Vagina (tissue), 2 donors: ENCODE results near the gene PTPRM. TPM values are rescaled to one million over a fixed set of nuclear protein-coding genes. Genes with fewer than 3 reads are reported as not detected.

Experiments used
- DNase-seq, 2 donors: peaks; one replicate each; pipeline ENCODE4 v3.0.0-alpha.2; 2017; ENCODE audit errors: extremely low spot score in 2 of 2
- H3K27ac ChIP-seq: fragments of 200-600 bp; sonication (generic); one replicate; pipeline ENCODE4 v1.5.1; 2019
- H3K27me3 ChIP-seq: fragments of 200-600 bp; sonication (generic); one replicate; pipeline ENCODE4 v1.5.1; 2019
- H3K36me3 ChIP-seq, 2 donors: fragments of 200-600 bp; sonication (generic); one replicate each; pipeline ENCODE4 v1.5.1; 2017 to 2019
- H3K4me1 ChIP-seq: fragments of 200-600 bp; sonication (generic); one replicate; pipeline ENCODE4 v1.5.1; 2019
- H3K4me3 ChIP-seq, 2 donors: fragments of 200-600 bp; sonication (generic); 1 replicate in 1 of 2; 2 replicates in 1 of 2; pipeline ENCODE4 v1.5.1; 2016 to 2019
- H3K9me3 ChIP-seq: fragments of 200-600 bp; sonication (generic); one replicate; pipeline ENCODE4 v1.5.1; 2019
- CTCF ChIP-seq, 3 experiments: fragments of 450-650 bp in 2 of 3; fragments of 200-600 bp in 1 of 3; sonication (generic) in 1 of 3; IDR thresholded peaks; one replicate each; pipeline ENCODE4 v1.5.1; 2017 to 2019; ENCODE audit warnings: antibody characterized with exemption in 3 of 3, mild to moderate bottlenecking in 2 of 3, moderate library complexity in 2 of 3
- POLR2A ChIP-seq, 2 donors: fragments of 450-650 bp; IDR thresholded peaks; one replicate each; pipeline ENCODE4 v1.6.1; 2017; ENCODE audit warnings: antibody characterized with exemption in 2 of 2, mild to moderate bottlenecking in 2 of 2, moderate library complexity in 2 of 2
- POLR2AphosphoS5 ChIP-seq, 2 donors: sonication (generic); formaldehyde crosslinking; IDR thresholded peaks; one replicate each; pipeline ENCODE4 v1.9.0; 2017; ENCODE audit warnings: antibody characterized with exemption in 2 of 2, mild to moderate bottlenecking in 2 of 2, low read depth in 1 of 2; ENCODE audit not compliant: insufficient read depth in 1 of 2
- intact Hi-C: fragments of 100-400 bp; cut with DNase I; formaldehyde crosslinking; loops from one replicate; pipeline ENCODE4 v1.15.1; 2023
- total RNA-seq: library from RNA; depleted of rRNA; stranded (reverse); fragments of >200 nt; gene quantifications from one replicate; pipeline ENCODE4 v1.2.3, GENCODE V29; 2016

Gene PTPRM
- total RNA-seq, 1 donor from 2014 or later = 60.2 TPM

GRCh38 chr18:7683753-7684152, 116.6 kb downstream of the PTPRM start:
- Histone ChIP-seq H3K9me3 (no peaks in the 10 kb centered on the region), H3K27me3 (no peaks in the 10 kb centered on the region), H3K27ac (no peak overlapping the region), H3K4me1 (no peaks in the 10 kb centered on the region), H3K4me3 (no peak overlapping the region), H3K36me3 (no peaks in the 10 kb centered on the region)
- TF ChIP-seq CTCF (IDR thresholded peaks at IDR 0.05) = no peak
- no peak for TF ChIP-seq POLR2A (IDR thresholded peaks at IDR 0.05)
- TF ChIP-seq POLR2AphosphoS5 (IDR thresholded peaks at IDR 0.05; ENCODE audit: insufficient read depth in 1 of 2, low read depth in 1 of 2) = no peak
- no peak for DNase-seq
- intact Hi-C loops = no loop called here

GRCh38 chr18:7684357-7684756, 117.2 kb downstream of the PTPRM start:
- TF ChIP-seq POLR2A (IDR thresholded peaks at IDR 0.05) = no peak
- TF ChIP-seq POLR2AphosphoS5 (IDR thresholded peaks at IDR 0.05; ENCODE audit: insufficient read depth in 1 of 2, low read depth in 1 of 2) = no peak
- no peak for TF ChIP-seq CTCF (IDR thresholded peaks at IDR 0.05)
- no peaks in the 10 kb centered on the region for H3K27me3 ChIP-seq
- H3K36me3 ChIP-seq = no peaks in the 10 kb centered on the region
- H3K9me3 ChIP-seq = no peaks in the 10 kb centered on the region
- intact Hi-C loops = no loop called here
- H3K4me3 ChIP-seq = no peak overlapping the region
- DNase-seq = no peak
- H3K4me1 ChIP-seq = no peaks in the 10 kb centered on the region
- H3K27ac ChIP-seq = no peak overlapping the region

GRCh38 chr18:7684966-7685365, 117.8 kb downstream of the PTPRM start:
- intact Hi-C loops = no loop called here
- TF ChIP-seq CTCF (IDR thresholded peaks at IDR 0.05) (no peak), POLR2A (IDR thresholded peaks at IDR 0.05) (no peak), POLR2AphosphoS5 (IDR thresholded peaks at IDR 0.05; ENCODE audit: insufficient read depth in 1 of 2, low read depth in 1 of 2) (no peak)
- H3K9me3 ChIP-seq = no peaks in the 10 kb centered on the region
- H3K27ac ChIP-seq = no peak overlapping the region
- H3K36me3 ChIP-seq = no peaks in the 10 kb centered on the region
- H3K4me1 ChIP-seq = no peaks in the 10 kb centered on the region
- no peak for DNase-seq
- H3K27me3 ChIP-seq = no peaks in the 10 kb centered on the region
- H3K4me3 ChIP-seq = no peak overlapping the region

- H3K4me3 ChIP-seq = no peak overlapping the region
- no peaks in the 10 kb centered on the region for H3K4me1 ChIP-seq
- intact Hi-C loops = no loop called here
- DNase-seq = no peak
- H3K36me3 ChIP-seq = no peaks in the 10 kb centered on the region
- H3K9me3 ChIP-seq = no peaks in the 10 kb centered on the region
- H3K27me3 ChIP-seq = no peaks in the 10 kb centered on the region
- TF ChIP-seq POLR2A (IDR thresholded peaks at IDR 0.05) = no peak
- TF ChIP-seq CTCF (IDR thresholded peaks at IDR 0.05) = no peak
- no peak for TF ChIP-seq POLR2AphosphoS5 (IDR thresholded peaks at IDR 0.05; ENCODE audit: insufficient read depth in 1 of 2, low read depth in 1 of 2)
- H3K27ac ChIP-seq = no peak overlapping the region
These were observed 119.2 kb downstream of the PTPRM start for GRCh38 chr18:7686278-7686677.

GRCh38 chr18:7688580-7688979, 121.5 kb downstream of the PTPRM start:
- H3K4me3 ChIP-seq = no peak overlapping the region
- TF ChIP-seq POLR2A (IDR thresholded peaks at IDR 0.05) (no peak), CTCF (IDR thresholded peaks at IDR 0.05) (no peak), POLR2AphosphoS5 (IDR thresholded peaks at IDR 0.05; ENCODE audit: insufficient read depth in 1 of 2, low read depth in 1 of 2) (no peak)
- no peaks in the 10 kb centered on the region for H3K4me1 ChIP-seq
- H3K9me3 ChIP-seq = no peaks in the 10 kb centered on the region
- no peak for DNase-seq
- no peaks in the 10 kb centered on the region for H3K36me3 ChIP-seq
- intact Hi-C loops = no loop called here
- H3K27me3 ChIP-seq = no peaks in the 10 kb centered on the region
- no peak overlapping the region for H3K27ac ChIP-seq
